ENCODE measurements around the gene ZNF385B. TPM values are rescaled to one million over a fixed set of nuclear protein-coding genes. Genes with fewer than 3 reads are reported as not detected.

Gene ZNF385B
- total and polyA plus RNA-seq, 9 of the 15 experiments (the other 6 are each of a cell fraction or from before 2014, with no cell fraction given), result 0.50 TPM; not detected in 8

- no peak for TF ChIP-seq NR2C2 (CRISPR knock-in tag; IDR thresholded peaks at IDR 0.05)
- TF ChIP-seq NR2C2 (tag; IDR thresholded peaks at IDR 0.05), result no peak
- no peak for TF ChIP-seq ZNF146 (CRISPR knock-in tag; IDR thresholded peaks at IDR 0.05; ENCODE audit: unreplicated experiment)
- TF ChIP-seq KHSRP (IDR thresholded peaks at IDR 0.05), result no peak
- TF ChIP-seq GATAD2A (IDR thresholded peaks at IDR 0.05), result no peak
- no peak for TF ChIP-seq ZNF695 (CRISPR knock-in tag; IDR thresholded peaks at IDR 0.05)
- no peak for TF ChIP-seq FOXJ3 (CRISPR knock-in tag; IDR thresholded peaks at IDR 0.05)
- no peak for TF ChIP-seq TFE3 (CRISPR knock-in tag; IDR thresholded peaks at IDR 0.05)
- no peak for TF ChIP-seq IFI16 (CRISPR knock-in tag; IDR thresholded peaks at IDR 0.05)
- TF ChIP-seq KAT2B (IDR thresholded peaks at IDR 0.05; ENCODE audit: low read depth, low read length), result no peak
- peak; percentile 92 to 93 for TF ChIP-seq TRIM24 (IDR thresholded peaks at IDR 0.05)
- no peak for TF ChIP-seq ZNF324 (CRISPR knock-in tag; IDR thresholded peaks at IDR 0.05)
- no peak for TF ChIP-seq ARHGAP35 (IDR thresholded peaks at IDR 0.05; ENCODE audit: partially characterized antibody)
- TF ChIP-seq CEBPG (CRISPR knock-in tag; IDR thresholded peaks at IDR 0.05), result no peak
- TF ChIP-seq CEBPG (tag; conservative IDR thresholded peaks at IDR 0.05 in 1 of 2, IDR thresholded peaks at IDR 0.05 in 1 of 2), result no peak
- no peak for TF ChIP-seq BMI1 (IDR thresholded peaks at IDR 0.05; ENCODE audit: low read length)
- peak in 1 of 2 experiments; percentile 68; a peak in 1 of 3 replicates for TF ChIP-seq CBX3 (IDR thresholded peaks at IDR 0.05; ENCODE audit: borderline replicate concordance in 1 of 2, low read length in 2 of 2)
- TF ChIP-seq LARP7 (IDR thresholded peaks at IDR 0.05), result no peak
- TF ChIP-seq NUFIP1 (IDR thresholded peaks at IDR 0.05; ENCODE audit: partially characterized antibody), result no peak
- no peak for TF ChIP-seq SREBF2 (CRISPR knock-in tag; IDR thresholded peaks at IDR 0.05)
- TF ChIP-seq AFF4 (CRISPR knock-in tag; IDR thresholded peaks at IDR 0.05), result no peak
- peak; percentile 15; the same call in 1 of the 2 replicates for TF ChIP-seq CREB1 (IDR thresholded peaks at IDR 0.05)
- TF ChIP-seq CREB1 (CRISPR knock-in tag; IDR thresholded peaks at IDR 0.05), result no peak
- no peak for TF ChIP-seq NBN (IDR thresholded peaks at IDR 0.05; ENCODE audit: low read depth)
- no peak for TF ChIP-seq ZNF512 (tag; IDR thresholded peaks at IDR 0.05)
- no peak for TF ChIP-seq ZNF830 (CRISPR knock-in tag; IDR thresholded peaks at IDR 0.05)
- no peak for TF ChIP-seq ZNF140 (CRISPR knock-in tag; IDR thresholded peaks at IDR 0.05)
- TF ChIP-seq HDAC1 (IDR thresholded peaks at IDR 0.05), result peak in 1 of 2 experiments; percentile 34; a peak in 1 of 4 replicates
Measured at GRCh38 chr2:179787601-179788000, 73.8 kb downstream of the ZNF385B start (continued).
